Measurements from ENCODE around the gene CBX1. TPM values are rescaled to one million over a fixed set of nuclear protein-coding genes. Genes with fewer than 3 reads are reported as not detected.

Gene CBX1
- total RNA-seq, 1 donor from 2014 or later = 91.1 TPM

GRCh38 chr17:48047741-48048383 lies 53.4 kb downstream of the CBX1 start, which contains the start of gene NFE2L1:
Gene NFE2L1, plus strand, starts transcription at chr17:48048359. Its CDS starts 2,760 bp downstream, at chr17:48051119.
- DNase-seq (ENCODE audit: low spot score) = peak; percentile 95
- TF ChIP-seq CTCF (IDR thresholded peaks at IDR 0.05; ENCODE audit: unreplicated experiment) = no peak
- Mint-ChIP-seq H3K4me3 (ENCODE audit: unreplicated experiment) (peak within 1 kb of the TSS; percentile 100), H3K27me3 (ENCODE audit: unreplicated experiment) (peaks cover 17% of the 10 kb centered on the region), H3K9me3 (ENCODE audit: unreplicated experiment) (no peaks in the 10 kb centered on the region), H3K27ac (ENCODE audit: unreplicated experiment) (peak within 1 kb of the TSS; percentile 99), H3K4me1 (ENCODE audit: unreplicated experiment) (peaks cover 51% of the 10 kb centered on the region), H3K36me3 (ENCODE audit: low read depth, unreplicated experiment) (peaks cover 23% of the 10 kb centered on the region)

- peaks cover 17% of the 10 kb centered on the region for H3K27me3 Mint-ChIP-seq (ENCODE audit: unreplicated experiment)
- peaks cover 18% of the 10 kb centered on the region for H3K36me3 Mint-ChIP-seq (ENCODE audit: low read depth, unreplicated experiment)
- peak overlapping the region; percentile 98 for H3K27ac Mint-ChIP-seq (ENCODE audit: unreplicated experiment)
- TF ChIP-seq CTCF (IDR thresholded peaks at IDR 0.05; ENCODE audit: unreplicated experiment) = no peak
- no peaks in the 10 kb centered on the region for H3K9me3 Mint-ChIP-seq (ENCODE audit: unreplicated experiment)
- peak overlapping the region; percentile 100 for H3K4me3 Mint-ChIP-seq (ENCODE audit: unreplicated experiment)
- peaks cover 44% of the 10 kb centered on the region for H3K4me1 Mint-ChIP-seq (ENCODE audit: unreplicated experiment)
- DNase-seq (ENCODE audit: low spot score) = no peak
Observed at GRCh38 chr17:48047113-48047740, 54.1 kb downstream of the CBX1 start.

GRCh38 chr17:48046296-48046695 lies 55.0 kb downstream of the CBX1 start:
- no peak overlapping the region for H3K27ac Mint-ChIP-seq (ENCODE audit: unreplicated experiment)

GRCh38 chr17:48045316-48046001 lies 55.8 kb downstream of the CBX1 start:
- Mint-ChIP-seq H3K27ac (ENCODE audit: unreplicated experiment) (no peak overlapping the region), H3K9me3 (ENCODE audit: unreplicated experiment) (no peaks in the 10 kb centered on the region), H3K36me3 (ENCODE audit: low read depth, unreplicated experiment) (peaks cover 6% of the 10 kb centered on the region), H3K4me1 (ENCODE audit: unreplicated experiment) (peaks cover 27% of the 10 kb centered on the region), H3K27me3 (ENCODE audit: unreplicated experiment) (peaks cover 17% of the 10 kb centered on the region), H3K4me3 (ENCODE audit: unreplicated experiment) (no peak overlapping the region)
- DNase-seq (ENCODE audit: low spot score) = no peak
- no peak for TF ChIP-seq CTCF (IDR thresholded peaks at IDR 0.05; ENCODE audit: unreplicated experiment)

More at GRCh38 chr17:48046296-48046695, 55.0 kb downstream of the CBX1 start:
- H3K36me3 Mint-ChIP-seq (ENCODE audit: low read depth, unreplicated experiment) = peaks cover 12% of the 10 kb centered on the region
- peaks cover 17% of the 10 kb centered on the region for H3K27me3 Mint-ChIP-seq (ENCODE audit: unreplicated experiment)
- no peaks in the 10 kb centered on the region for H3K9me3 Mint-ChIP-seq (ENCODE audit: unreplicated experiment)
- H3K4me3 Mint-ChIP-seq (ENCODE audit: unreplicated experiment) = peak overlapping the region; percentile 100
- H3K4me1 Mint-ChIP-seq (ENCODE audit: unreplicated experiment) = peaks cover 35% of the 10 kb centered on the region
- DNase-seq (ENCODE audit: low spot score) = no peak
- TF ChIP-seq CTCF (IDR thresholded peaks at IDR 0.05; ENCODE audit: unreplicated experiment) = no peak
